22Rv1 (cell line): ENCODE measurements around the gene NKD1.

Source experiments
- H3K27ac ChIP-seq: fragments of 450-650 bp; 2 replicates; pipeline ENCODE4 v1.5.1; 2017
- ZFX ChIP-seq: fragments of 450-650 bp; IDR thresholded peaks from 2 replicates; pipeline ENCODE4 v1.6.1; 2017; ENCODE audit warnings: antibody characterized with exemption, borderline replicate concordance
- TF ChIP-seq, protein P1 (sequence below): fragments of 450-650 bp; IDR thresholded peaks from 2 replicates; pipeline ENCODE4 v1.5.1; 2017; ENCODE audit warnings: mild to moderate bottlenecking

NKD1 gene

DNA sequence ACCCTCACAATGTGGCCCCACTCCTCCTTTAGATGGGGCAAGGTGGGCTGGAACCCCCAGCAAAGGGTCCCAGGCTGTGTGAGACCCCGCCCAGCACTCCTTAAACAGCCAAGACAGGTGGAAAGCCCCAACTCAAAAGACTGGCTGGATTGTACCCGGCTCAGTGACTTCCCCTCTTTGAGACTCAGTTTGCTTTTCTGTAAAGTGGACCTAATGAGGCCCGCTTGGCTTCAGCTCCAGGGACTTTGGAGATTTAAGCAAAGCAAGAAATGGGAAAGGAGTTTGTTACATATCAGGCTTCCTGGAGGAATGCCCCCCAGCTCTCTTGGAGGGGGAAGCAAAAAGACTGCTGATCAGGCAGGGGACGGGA lies 93.6 kb downstream of the NKD1 start:
- no peak for TF ChIP-seq ZFX
- TF ChIP-seq, protein P1, sequence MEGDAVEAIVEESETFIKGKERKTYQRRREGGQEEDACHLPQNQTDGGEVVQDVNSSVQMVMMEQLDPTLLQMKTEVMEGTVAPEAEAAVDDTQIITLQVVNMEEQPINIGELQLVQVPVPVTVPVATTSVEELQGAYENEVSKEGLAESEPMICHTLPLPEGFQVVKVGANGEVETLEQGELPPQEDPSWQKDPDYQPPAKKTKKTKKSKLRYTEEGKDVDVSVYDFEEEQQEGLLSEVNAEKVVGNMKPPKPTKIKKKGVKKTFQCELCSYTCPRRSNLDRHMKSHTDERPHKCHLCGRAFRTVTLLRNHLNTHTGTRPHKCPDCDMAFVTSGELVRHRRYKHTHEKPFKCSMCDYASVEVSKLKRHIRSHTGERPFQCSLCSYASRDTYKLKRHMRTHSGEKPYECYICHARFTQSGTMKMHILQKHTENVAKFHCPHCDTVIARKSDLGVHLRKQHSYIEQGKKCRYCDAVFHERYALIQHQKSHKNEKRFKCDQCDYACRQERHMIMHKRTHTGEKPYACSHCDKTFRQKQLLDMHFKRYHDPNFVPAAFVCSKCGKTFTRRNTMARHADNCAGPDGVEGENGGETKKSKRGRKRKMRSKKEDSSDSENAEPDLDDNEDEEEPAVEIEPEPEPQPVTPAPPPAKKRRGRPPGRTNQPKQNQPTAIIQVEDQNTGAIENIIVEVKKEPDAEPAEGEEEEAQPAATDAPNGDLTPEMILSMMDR, result no peak

DNA sequence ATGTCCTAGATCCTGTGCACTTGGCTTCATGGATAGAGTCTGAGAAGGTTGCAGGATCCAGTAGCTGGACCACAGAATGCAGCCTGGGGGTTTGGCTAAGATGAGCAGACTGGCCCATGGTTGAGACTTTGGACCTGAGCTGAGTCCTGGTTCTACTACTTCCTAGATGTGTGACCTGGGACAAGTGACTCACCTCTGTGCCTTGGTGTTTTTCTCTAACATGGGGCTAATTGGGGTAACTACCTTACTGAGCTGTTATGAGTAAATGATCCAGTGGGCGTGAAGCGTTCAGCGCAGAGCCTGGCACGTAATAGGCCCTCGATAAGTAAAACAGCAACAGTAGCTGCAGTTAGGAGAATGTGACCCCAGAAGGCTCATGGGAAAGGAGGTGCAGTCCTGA lies 94.2 kb downstream of the NKD1 start:
- H3K27ac ChIP-seq, result no peak overlapping the region
- TF ChIP-seq, protein P1, result no peak
- TF ChIP-seq ZFX, result no peak

More for the DNA sequence above, 93.6 kb downstream of the NKD1 start:
- H3K27ac ChIP-seq, result no peak overlapping the region

DNA sequence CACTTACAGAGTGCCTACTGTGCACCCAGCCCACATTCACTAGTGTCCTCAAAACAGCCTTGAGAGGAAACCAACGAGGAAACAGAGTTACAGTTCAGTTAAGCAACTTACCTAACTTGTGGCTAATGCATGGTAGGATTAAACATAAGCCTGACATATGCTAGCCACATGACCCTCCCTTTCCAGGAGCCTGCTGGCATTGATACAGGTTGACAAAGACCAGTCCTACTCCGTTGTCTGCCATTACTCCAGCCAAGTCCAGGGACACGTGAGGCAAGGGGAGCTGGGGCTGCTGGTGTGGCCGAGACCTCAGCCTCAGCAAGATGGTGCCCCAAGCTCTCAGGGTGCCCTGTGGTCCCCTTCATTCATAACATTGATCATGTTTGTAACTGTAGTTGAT lies 95.0 kb downstream of the NKD1 start:
- no peak for TF ChIP-seq ZFX
- TF ChIP-seq, protein P1, result no peak
- H3K27ac ChIP-seq, result no peak overlapping the region

DNA sequence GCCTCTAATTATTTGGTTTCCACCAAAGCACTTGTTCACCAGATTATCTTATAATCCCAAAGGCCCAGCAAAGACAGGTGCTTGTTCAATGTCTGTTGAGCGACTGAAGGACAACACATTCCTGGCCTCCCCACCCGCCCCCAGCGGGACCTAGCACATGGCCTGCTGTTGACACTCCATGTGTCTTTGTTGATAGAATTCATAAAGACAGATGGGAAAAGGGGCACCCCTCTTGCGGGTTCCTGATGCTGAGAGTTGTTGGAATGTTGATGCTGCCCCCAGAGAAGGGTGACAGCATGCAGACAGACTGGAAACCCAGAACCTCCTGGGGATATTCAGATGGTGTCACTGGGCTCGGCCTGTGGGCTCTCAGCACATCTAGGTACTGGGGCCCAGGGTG lies 96.0 kb downstream of the NKD1 start:
- TF ChIP-seq ZFX, result no peak
- TF ChIP-seq, protein P1, result no peak
- no peak overlapping the region for H3K27ac ChIP-seq

DNA sequence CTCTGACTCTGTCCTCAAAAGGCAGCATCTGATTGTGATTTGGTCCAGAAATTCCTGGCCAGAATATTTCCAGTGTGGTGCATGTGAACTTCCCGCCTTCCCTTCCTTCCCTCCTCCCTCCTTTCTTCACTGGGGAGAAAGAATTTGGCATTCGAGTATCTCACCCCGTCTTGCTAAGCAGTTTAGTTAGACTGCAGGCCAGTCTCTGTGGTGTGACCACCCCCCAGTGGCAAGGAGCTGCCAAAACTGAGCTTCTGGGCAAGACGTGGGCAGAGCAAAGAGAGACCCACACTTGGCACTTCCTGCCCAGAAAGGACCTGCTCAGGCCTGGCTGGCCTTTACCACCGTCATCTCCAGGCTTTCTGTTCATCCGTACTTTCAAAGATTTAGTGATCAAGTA lies 96.5 kb downstream of the NKD1 start:
- no peak for TF ChIP-seq ZFX
- TF ChIP-seq, protein P1, result no peak
- no peak overlapping the region for H3K27ac ChIP-seq

DNA sequence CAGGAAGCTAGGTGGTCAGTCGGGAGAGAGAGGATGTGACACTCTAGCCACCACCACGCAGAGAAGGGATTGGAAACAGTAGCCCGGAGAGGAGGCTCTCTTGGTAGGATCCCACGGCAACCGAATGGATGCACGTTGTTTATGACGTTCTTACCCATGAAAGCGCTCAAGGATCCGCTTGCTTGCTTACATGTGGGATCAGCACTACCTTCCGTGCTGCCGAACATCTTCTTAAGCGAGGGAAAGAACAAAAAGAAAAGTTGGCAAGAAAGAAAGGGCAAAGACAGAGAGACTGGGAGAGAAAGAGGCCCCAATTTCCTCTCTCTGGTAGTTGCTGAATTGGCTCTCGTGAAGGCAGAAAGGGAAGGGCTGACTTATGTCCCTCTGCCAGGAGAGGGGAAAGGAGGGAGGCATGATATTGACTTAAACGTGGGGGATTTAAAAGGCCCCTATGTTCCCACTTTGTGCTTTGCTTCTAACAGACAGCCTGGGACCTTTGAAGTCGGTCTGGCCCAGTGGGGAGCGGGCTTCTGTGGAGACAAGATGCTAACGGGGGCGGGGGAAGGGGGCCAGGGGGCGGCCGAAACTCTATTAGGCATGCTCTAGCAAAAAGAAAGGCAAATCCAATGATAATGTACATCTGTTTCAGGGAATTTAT lies 97.5 kb downstream of the NKD1 start:
- TF ChIP-seq, protein P1, result no peak
- TF ChIP-seq ZFX, result no peak
- no peak overlapping the region for H3K27ac ChIP-seq

DNA sequence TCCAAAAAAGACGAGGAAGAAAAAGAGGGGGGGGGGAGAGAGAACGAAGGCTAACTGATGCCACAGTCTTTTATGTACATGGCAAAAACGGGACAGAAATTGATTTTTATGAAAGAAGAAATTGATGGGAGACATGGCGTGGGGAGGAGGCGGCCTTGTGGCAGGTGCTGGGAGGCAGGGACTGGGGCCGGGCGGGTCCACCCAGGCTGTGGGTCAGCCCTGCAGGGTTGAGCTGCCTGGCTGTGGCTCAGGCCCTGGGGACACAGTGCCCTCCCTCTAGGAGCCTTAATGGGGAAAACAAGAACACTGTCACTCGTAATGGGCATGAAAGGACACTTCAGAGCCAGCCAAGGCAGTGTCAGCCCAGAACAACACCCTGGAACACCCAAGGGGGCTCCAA lies 98.1 kb downstream of the NKD1 start:
- no peak for TF ChIP-seq ZFX
- TF ChIP-seq, protein P1, result no peak
- no peak overlapping the region for H3K27ac ChIP-seq
